Ramos (cell line): ENCODE data around the gene TAPBPL.
"Not testable (repeated sequence)": the region's sequence is repeated elsewhere in the genome, so short reads cannot be mapped to it uniquely, and the experiment has no call there.

Experiments
- in situ Hi-C: fragments of 300-500 bp; cut with MboI; formaldehyde crosslinking; loops from one replicate; pipeline ENCODE4 v1.14.3; 2022; ENCODE audit warnings: low sequenced_read_pairs; ENCODE audit not compliant: unreplicated experiment

The TAPBPL gene

GRCh38 chr12:6460751-6461371 lies 9.0 kb downstream of the TAPBPL start:
- in situ Hi-C loops: loop anchor here (5.0 kb wide), 1 partner anchor 34 kb away; no protein-coding TSS in a partner anchor

GRCh38 chr12:6461401-6462233 lies 9.8 kb downstream of the TAPBPL start:
- in situ Hi-C loops: loop anchor here (5.0 kb wide), 1 partner anchor 34 kb away; no protein-coding TSS in a partner anchor

GRCh38 chr12:6462234-6462995 lies 10.6 kb downstream of the TAPBPL start:
- in situ Hi-C loops: loop anchor here (5.0 kb wide), 1 partner anchor 35 kb away; no protein-coding TSS in a partner anchor

GRCh38 chr12:6463216-6463615 lies 11.4 kb downstream of the TAPBPL start:
- in situ Hi-C loops: loop anchor here (5.0 kb wide), 1 partner anchor 36 kb away; no protein-coding TSS in a partner anchor

- in situ Hi-C loops: loop anchor here (5.0 kb wide), 1 partner anchor 37 kb away; no protein-coding TSS in a partner anchor
Observed at GRCh38 chr12:6463858-6464257, 12.0 kb downstream of the TAPBPL start.

- in situ Hi-C loops: loop anchor here (5.0 kb wide), 1 partner anchor 37 kb away; no protein-coding TSS in a partner anchor
Observed at GRCh38 chr12:6464531-6464930, 12.7 kb downstream of the TAPBPL start.

- in situ Hi-C loops: no loop called here
Observed at GRCh38 chr12:6465467-6466183, 13.8 kb downstream of the TAPBPL start.

- in situ Hi-C loops: no loop called here
Observed at GRCh38 chr12:6466184-6466573, 14.3 kb downstream of the TAPBPL start.

- in situ Hi-C loops: not testable (repeated sequence)
Observed at GRCh38 chr12:6466751-6467150, 14.9 kb downstream of the TAPBPL start.

GRCh38 chr12:6467571-6468282 lies 15.9 kb downstream of the TAPBPL start:
- in situ Hi-C loops: not testable (repeated sequence)

- in situ Hi-C loops: no loop called here
Observed at GRCh38 chr12:6468283-6468575, 16.4 kb downstream of the TAPBPL start.

- in situ Hi-C loops: no loop called here
Observed at GRCh38 chr12:6469092-6469491, 17.2 kb downstream of the TAPBPL start.

- in situ Hi-C loops: no loop called here
Observed at GRCh38 chr12:6469609-6470374, 17.9 kb downstream of the TAPBPL start.

GRCh38 chr12:6470375-6471163 lies 18.7 kb downstream of the TAPBPL start, which contains the start of gene VAMP1:
VAMP1 (minus strand) TSS chr12:6470677; CDS start chr12:6470531, 146 bp downstream.
- in situ Hi-C loops: no loop called here

- in situ Hi-C loops: no loop called here
Observed at GRCh38 chr12:6471989-6472360, 20.1 kb downstream of the TAPBPL start.

- in situ Hi-C loops: no loop called here
Observed at GRCh38 chr12:6472491-6472890, 20.6 kb downstream of the TAPBPL start.

GRCh38 chr12:6475233-6475975 lies 23.6 kb downstream of the TAPBPL start:
- in situ Hi-C loops: not testable (repeated sequence)
